Stimulated activated naive B cell treated with anti-CD40 and anti-IgM and Interleukin-4, amounts not matched to agents 10 μg/mL and 1 μg/mL and 100 μg/mL, for 72 hours (primary cell): ENCODE measurements around the gene PCARE.

ENCODE experiments used
- ATAC-seq, 2 donors: fragments of 150-1000 bp; cut with Tn5 transposase; replicated peaks; 2 replicates each; pipeline ENCODE4 v1.10.0; 2021; ENCODE audit warnings: moderate library complexity in 1 of 2
- DNase-seq: peaks from one replicate; pipeline ENCODE4 v3.0.0; 2021
- H3K27ac Mint-ChIP-seq: one replicate; pipeline ENCODE4 v1.8.0; 2022; ENCODE audit warnings: mild to moderate bottlenecking, mixed read lengths
- H3K27me3 Mint-ChIP-seq, 2 donors: one replicate each; pipeline ENCODE4 v1.8.0; 2022; ENCODE audit warnings: mixed read lengths in 2 of 2
- H3K36me3 Mint-ChIP-seq, 2 donors: one replicate each; pipeline ENCODE4 v1.8.0; 2022; ENCODE audit warnings: mixed read lengths in 2 of 2, mild to moderate bottlenecking in 1 of 2
- H3K4me1 Mint-ChIP-seq, 2 donors: one replicate each; pipeline ENCODE4 v1.8.0; 2022; ENCODE audit warnings: mixed read lengths in 2 of 2, mild to moderate bottlenecking in 1 of 2
- H3K4me3 Mint-ChIP-seq, 2 donors: one replicate each; pipeline ENCODE4 v1.8.0; 2022; ENCODE audit warnings: mild to moderate bottlenecking in 2 of 2, mixed read lengths in 2 of 2, moderate library complexity in 1 of 2
- H3K9me3 Mint-ChIP-seq, 2 donors: one replicate each; pipeline ENCODE4 v1.8.0; 2022; ENCODE audit warnings: mixed read lengths in 2 of 2, mild to moderate bottlenecking in 1 of 2

Gene PCARE

GRCh38 chr2:29075894-29076705 is 1.8 kb upstream of the PCARE start:
- Mint-ChIP-seq H3K27ac (no peak overlapping the region), H3K4me3 (no peak overlapping the region), H3K27me3 (no peaks in the 10 kb centered on the region), H3K36me3 (peaks cover 0 to 4% of the 10 kb centered on the region in 2 donors), H3K9me3 (peaks cover 4 to 8% of the 10 kb centered on the region in 2 donors), H3K4me1 (peaks cover 6 to 10% of the 10 kb centered on the region in 2 donors)
- ATAC-seq (no peak), DNase-seq (no peak)

GRCh38 chr2:29073933-29074332 is 390 bp downstream of the PCARE start:
- Mint-ChIP-seq H3K4me1 (peaks cover 6 to 10% of the 10 kb centered on the region in 2 donors), H3K27me3 (peaks cover 0 to 4% of the 10 kb centered on the region in 2 donors), H3K27ac (no peak overlapping the region), H3K9me3 (peaks cover 0 to 4% of the 10 kb centered on the region in 2 donors), H3K36me3 (no peaks in the 10 kb centered on the region), H3K4me3 (no peak overlapping the region)
- ATAC-seq (peak; percentile 44 to 75), DNase-seq (no peak)

DNA sequence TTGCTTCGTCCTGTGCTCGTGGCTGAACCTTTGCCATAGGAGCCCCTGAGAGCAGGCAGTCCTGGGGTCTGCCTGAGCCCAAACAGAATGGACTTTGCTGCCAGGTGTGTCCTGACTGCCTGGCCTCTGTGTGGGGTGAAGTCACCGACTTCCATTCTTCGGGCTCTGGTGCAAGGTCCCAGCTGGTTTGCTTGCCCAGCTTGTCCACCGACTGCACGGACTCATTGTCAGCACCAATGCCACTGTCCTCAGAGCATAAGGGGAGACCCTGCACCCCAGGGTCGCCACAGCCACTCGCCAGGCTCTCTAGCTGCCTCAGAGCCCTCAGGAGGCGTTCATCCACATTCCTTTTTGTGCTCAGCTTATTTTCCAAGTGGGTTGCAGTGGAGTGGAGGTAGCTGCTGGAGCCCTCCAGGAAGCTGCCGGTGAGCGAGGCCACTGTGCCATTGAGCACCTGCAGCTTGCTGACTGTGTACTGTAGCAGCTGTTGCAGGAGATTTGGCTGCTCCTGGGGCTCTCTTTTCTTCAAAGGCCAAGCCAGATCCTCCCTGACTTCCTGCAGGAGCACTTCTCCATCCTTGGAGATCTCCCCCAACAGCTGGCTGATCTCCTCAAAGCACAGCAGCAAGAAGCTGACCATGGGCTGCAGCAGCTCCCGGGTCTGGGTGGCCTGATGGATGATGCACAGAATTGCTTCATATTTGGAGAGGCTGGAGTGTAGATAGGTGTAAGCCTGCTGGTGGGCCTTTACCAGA is 1.2 kb downstream of the PCARE start:
- peaks cover 6 to 10% of the 10 kb centered on the region in 2 donors for H3K4me1 Mint-ChIP-seq
- H3K9me3 Mint-ChIP-seq = peaks cover 0 to 4% of the 10 kb centered on the region in 2 donors
- no peak overlapping the region for H3K4me3 Mint-ChIP-seq
- no peak overlapping the region for H3K27ac Mint-ChIP-seq
- H3K36me3 Mint-ChIP-seq = no peaks in the 10 kb centered on the region
- DNase-seq (no peak), ATAC-seq (no peak)
- peaks cover 0 to 4% of the 10 kb centered on the region in 2 donors for H3K27me3 Mint-ChIP-seq

DNA sequence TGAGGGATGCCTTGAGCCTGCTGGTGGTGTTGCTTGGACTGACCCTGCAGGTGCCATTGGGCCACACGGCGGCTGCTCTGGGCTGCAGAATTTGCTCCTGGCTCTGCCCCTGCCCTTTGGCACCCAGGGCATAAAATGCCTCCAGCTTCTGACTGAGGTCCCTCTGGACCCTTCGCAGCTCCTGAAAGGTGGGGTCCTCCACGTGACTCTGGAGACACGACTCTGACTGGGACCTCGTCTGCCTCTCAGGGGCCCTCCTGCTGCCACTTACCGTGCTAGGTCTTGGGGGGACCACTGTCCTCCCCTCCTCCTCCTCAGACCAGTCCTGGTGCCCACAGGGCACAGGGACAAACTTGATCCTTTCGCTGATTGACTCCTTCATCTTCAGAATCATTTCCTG is 2.1 kb downstream of the PCARE start:
- H3K27ac Mint-ChIP-seq = peak overlapping the region; percentile 51
- peaks cover 0 to 4% of the 10 kb centered on the region in 2 donors for H3K27me3 Mint-ChIP-seq
- H3K36me3 Mint-ChIP-seq = no peaks in the 10 kb centered on the region
- ATAC-seq (no peak), DNase-seq (no peak)
- H3K4me1 Mint-ChIP-seq = peaks cover 6 to 10% of the 10 kb centered on the region in 2 donors
- no peaks in the 10 kb centered on the region for H3K9me3 Mint-ChIP-seq
- no peak overlapping the region for H3K4me3 Mint-ChIP-seq

GRCh38 chr2:29071032-29071975 is 3.0 kb downstream of the PCARE start:
- no peak overlapping the region for H3K27ac Mint-ChIP-seq
- ATAC-seq (no peak), DNase-seq (no peak)
- H3K9me3 Mint-ChIP-seq = no peaks in the 10 kb centered on the region
- H3K4me3 Mint-ChIP-seq = no peak overlapping the region
- peaks cover 0 to 4% of the 10 kb centered on the region in 2 donors for H3K27me3 Mint-ChIP-seq
- H3K4me1 Mint-ChIP-seq = peaks cover 6 to 10% of the 10 kb centered on the region in 2 donors
- no peaks in the 10 kb centered on the region for H3K36me3 Mint-ChIP-seq

- peaks cover 0 to 4% of the 10 kb centered on the region in 2 donors for H3K27me3 Mint-ChIP-seq
- H3K4me1 Mint-ChIP-seq = peaks cover 6 to 10% of the 10 kb centered on the region in 2 donors
- DNase-seq (no peak), ATAC-seq (no peak)
- no peaks in the 10 kb centered on the region for H3K36me3 Mint-ChIP-seq
- H3K9me3 Mint-ChIP-seq = no peaks in the 10 kb centered on the region
- no peak overlapping the region for H3K4me3 Mint-ChIP-seq
- H3K27ac Mint-ChIP-seq = no peak overlapping the region
Measured at GRCh38 chr2:29070526-29070925, 3.8 kb downstream of the PCARE start.

GRCh38 chr2:29068513-29068912 is 5.8 kb downstream of the PCARE start:
- DNase-seq (no peak), ATAC-seq (no peak)
- Mint-ChIP-seq H3K36me3 (no peaks in the 10 kb centered on the region), H3K27me3 (peaks cover 0 to 4% of the 10 kb centered on the region in 2 donors), H3K27ac (no peak overlapping the region), H3K9me3 (no peaks in the 10 kb centered on the region), H3K4me1 (peaks cover 0 to under 1% of the 10 kb centered on the region in 2 donors), H3K4me3 (no peak overlapping the region)

DNA sequence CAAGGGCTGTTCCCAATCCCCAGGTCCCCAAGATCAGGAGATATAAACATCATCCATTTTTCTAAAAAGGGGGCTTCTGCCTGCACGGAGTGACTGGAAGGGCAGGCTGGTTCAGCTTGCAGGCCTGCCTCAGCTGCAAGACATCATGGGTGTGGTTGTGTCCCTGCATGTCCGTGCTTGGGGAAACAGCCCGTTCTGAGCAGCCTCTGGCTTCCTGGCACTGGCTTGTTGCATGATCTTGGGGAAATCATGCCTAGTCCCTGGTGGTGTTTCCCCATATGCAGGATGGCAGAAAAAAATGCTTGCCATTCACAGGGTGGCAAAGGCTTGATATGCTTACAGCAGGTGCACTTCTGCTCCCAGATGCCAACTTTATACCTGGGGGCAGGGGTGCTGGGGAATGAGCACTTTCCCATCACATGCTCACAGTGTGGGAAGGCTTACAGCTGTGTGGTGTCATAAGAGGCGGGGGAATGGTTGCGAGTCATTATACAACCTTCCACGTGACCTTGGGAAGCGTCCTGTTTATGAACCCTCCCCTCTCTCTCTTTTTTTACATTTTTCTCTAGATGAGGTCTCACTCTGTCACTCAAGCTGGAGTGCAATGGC is 7.2 kb downstream of the PCARE start:
- Mint-ChIP-seq H3K4me3 (no peak overlapping the region), H3K27ac (no peak overlapping the region), H3K27me3 (peaks cover 0 to 4% of the 10 kb centered on the region in 2 donors), H3K36me3 (no peaks in the 10 kb centered on the region), H3K4me1 (no peaks in the 10 kb centered on the region), H3K9me3 (no peaks in the 10 kb centered on the region)
- no peak for ATAC-seq
- DNase-seq = no peak

DNA sequence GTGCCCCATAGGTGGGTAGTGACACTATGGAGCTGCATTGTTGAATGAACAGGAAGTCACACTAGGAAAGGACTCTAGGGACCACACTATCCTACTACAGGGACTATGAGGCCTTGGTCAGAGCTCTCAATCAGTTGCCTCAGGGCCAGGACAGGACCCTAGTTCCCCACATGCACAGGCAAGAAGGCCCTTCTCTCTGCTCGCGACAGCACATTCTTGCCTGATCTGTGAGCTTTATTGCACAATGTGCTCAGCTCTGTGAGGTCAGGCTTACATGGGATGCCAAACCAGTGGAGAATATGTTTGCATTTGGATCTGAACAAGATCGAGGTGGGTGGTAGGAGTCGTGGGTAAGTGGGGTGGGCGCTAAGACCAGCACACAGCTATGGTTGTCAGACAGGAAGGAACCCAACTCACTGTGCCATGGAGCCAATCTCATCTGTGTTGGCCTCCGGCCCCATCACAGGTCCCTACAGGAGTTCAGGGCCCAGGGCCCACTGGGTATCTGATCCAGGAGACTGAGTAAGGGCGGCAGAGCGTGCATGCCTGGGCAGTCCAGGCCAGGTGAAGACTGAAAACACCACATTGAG is 8.0 kb downstream of the PCARE start:
- Mint-ChIP-seq H3K4me1 (no peaks in the 10 kb centered on the region), H3K36me3 (no peaks in the 10 kb centered on the region), H3K9me3 (no peaks in the 10 kb centered on the region), H3K27ac (no peak overlapping the region), H3K27me3 (peaks cover 0 to 4% of the 10 kb centered on the region in 2 donors), H3K4me3 (no peak overlapping the region)
- ATAC-seq (no peak), DNase-seq (no peak)

DNA sequence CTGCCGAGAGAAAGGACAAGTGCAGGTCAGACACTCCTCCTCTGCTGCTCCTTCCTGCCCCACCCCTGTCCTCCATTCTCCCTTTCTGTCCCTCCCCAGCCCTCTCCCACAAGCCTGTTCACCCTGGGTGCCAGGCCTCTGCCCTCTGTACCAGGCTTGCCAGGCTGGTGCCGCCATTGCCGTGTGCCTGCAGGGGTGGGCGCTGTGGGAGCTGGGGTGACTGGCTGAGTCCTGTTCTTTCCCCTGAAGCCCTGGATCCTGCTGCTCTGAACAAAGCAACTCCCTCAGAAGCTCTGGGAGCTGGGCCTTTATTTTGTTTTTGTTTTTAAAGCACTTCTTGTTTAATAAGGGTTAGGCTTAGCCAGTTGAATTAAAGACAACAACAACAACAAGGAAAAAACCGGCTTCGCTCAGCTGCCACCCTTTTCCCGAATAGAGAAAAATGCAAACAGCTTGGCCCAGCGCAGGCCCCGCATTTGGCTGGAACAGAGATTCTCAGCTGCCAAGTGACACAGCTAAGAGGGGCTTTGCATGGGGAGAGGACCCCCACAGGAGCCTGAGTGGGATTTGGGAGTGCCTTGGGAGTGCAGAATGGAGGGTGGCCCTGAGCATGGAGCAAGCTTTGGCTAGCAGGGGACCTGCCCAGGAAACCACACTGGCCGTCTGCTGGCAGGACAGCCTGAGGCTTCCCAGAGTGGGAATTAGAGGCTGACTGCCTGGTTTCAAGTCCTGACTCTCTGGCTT is 9.1 kb downstream of the PCARE start:
- H3K36me3 Mint-ChIP-seq = no peaks in the 10 kb centered on the region
- H3K4me1 Mint-ChIP-seq = no peaks in the 10 kb centered on the region
- no peaks in the 10 kb centered on the region for H3K9me3 Mint-ChIP-seq
- DNase-seq (no peak), ATAC-seq (no peak)
- H3K4me3 Mint-ChIP-seq = no peak overlapping the region
- H3K27me3 Mint-ChIP-seq = no peaks in the 10 kb centered on the region
- H3K27ac Mint-ChIP-seq = no peak overlapping the region

DNA sequence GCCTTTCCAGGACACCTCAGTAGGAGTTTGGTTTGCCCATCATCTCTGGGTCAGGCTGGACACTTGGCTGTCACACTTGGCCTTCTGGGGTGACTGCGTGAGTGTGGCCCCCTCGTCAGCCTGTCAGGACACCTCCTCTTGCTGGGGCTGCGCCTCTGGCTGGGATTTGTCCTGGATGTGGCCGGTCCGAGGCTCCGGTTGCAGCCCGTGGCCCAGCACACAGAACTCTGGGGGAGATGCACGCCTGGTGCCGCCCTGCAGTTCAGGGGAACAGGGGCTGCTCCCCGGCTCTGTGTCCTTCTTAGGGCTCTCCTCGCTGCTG is 9.6 kb downstream of the PCARE start:
- Mint-ChIP-seq H3K27me3 (no peaks in the 10 kb centered on the region), H3K4me3 (no peak overlapping the region), H3K4me1 (no peaks in the 10 kb centered on the region), H3K36me3 (no peaks in the 10 kb centered on the region), H3K27ac (no peak overlapping the region), H3K9me3 (no peaks in the 10 kb centered on the region)
- DNase-seq (no peak), ATAC-seq (no peak)

DNA sequence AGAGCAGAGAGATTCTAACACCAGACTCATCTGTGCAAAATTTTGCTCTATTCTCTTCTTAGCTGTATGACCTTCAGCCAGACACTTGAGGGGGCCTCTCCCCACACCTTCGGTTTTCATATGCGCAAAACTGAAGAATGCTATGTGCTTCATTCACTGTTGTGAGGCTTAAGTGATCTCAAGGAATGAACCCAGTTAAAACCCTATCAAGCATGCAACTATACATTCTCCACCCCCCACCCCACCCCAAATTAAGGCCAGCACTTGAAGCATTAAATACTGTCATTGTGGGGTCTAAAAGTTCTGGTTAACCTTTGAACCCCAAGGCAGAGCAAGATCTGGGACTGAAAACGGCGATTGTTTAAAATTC is 10.0 kb downstream of the PCARE start:
- Mint-ChIP-seq H3K9me3 (no peaks in the 10 kb centered on the region), H3K4me1 (no peaks in the 10 kb centered on the region), H3K27me3 (no peaks in the 10 kb centered on the region), H3K27ac (no peak overlapping the region), H3K36me3 (no peaks in the 10 kb centered on the region), H3K4me3 (no peak overlapping the region)
- ATAC-seq (no peak), DNase-seq (no peak)

- Mint-ChIP-seq H3K36me3 (no peaks in the 10 kb centered on the region), H3K4me1 (no peaks in the 10 kb centered on the region), H3K9me3 (no peaks in the 10 kb centered on the region), H3K27ac (no peak overlapping the region), H3K4me3 (no peak overlapping the region), H3K27me3 (no peaks in the 10 kb centered on the region)
- ATAC-seq (no peak), DNase-seq (no peak)
Measured at GRCh38 chr2:29063646-29064345, 10.5 kb downstream of the PCARE start.
